HepG2 (cell line): ENCODE data around the gene CYP4F8.

Experiments used
- HBP1 ChIP-seq: IDR thresholded peaks from 2 replicates; pipeline ENCODE4 v1.6.1; 2016; ENCODE audit warnings: low read depth, control low read depth
- HOXA9 ChIP-seq: sonication (generic); formaldehyde crosslinking; IDR thresholded peaks from 2 replicates; pipeline ENCODE4 v1.8.1; 2022; ENCODE audit warnings: missing genetic modification reagents, mild to moderate bottlenecking, moderate library complexity, borderline replicate concordance
- KDM5A ChIP-seq: fragments of 200-600 bp; sonication (generic); IDR thresholded peaks from 2 replicates; pipeline ENCODE4 v1.7.0; 2018; ENCODE audit warnings: antibody characterized with exemption, mild to moderate bottlenecking, low read length, borderline replicate concordance
- KLF11 ChIP-seq: IDR thresholded peaks from 2 replicates; pipeline ENCODE4 v1.6.1; 2016; ENCODE audit warnings: missing compliant biosample characterization
- MYNN ChIP-seq: sonication (generic); formaldehyde crosslinking; IDR thresholded peaks from 2 replicates; pipeline ENCODE4 v1.4.0; 2020; ENCODE audit warnings: mild to moderate bottlenecking, low read depth, missing genetic modification reagents
- NFAT5 ChIP-seq: sonication (generic); formaldehyde crosslinking; IDR thresholded peaks from 2 replicates; pipeline ENCODE4 v1.4.0; 2020; ENCODE audit warnings: missing genetic modification reagents
- POLR2AphosphoS5 ChIP-seq: IDR thresholded peaks from 2 replicates; pipeline ENCODE4 v1.6.1; 2012; ENCODE audit warnings: low read depth, low read length
- ZNF121 ChIP-seq: sonication (generic); formaldehyde crosslinking; IDR thresholded peaks from 2 replicates; pipeline ENCODE4 v1.5.0; 2020; ENCODE audit warnings: mild to moderate bottlenecking, missing genetic modification reagents
- ZNF232 ChIP-seq: sonication (generic); formaldehyde crosslinking; IDR thresholded peaks from 2 replicates; pipeline ENCODE4 v1.4.0; 2020; ENCODE audit warnings: missing genetic modification reagents, borderline replicate concordance
- ZNF333 ChIP-seq: sonication (generic); formaldehyde crosslinking; IDR thresholded peaks from 2 replicates; pipeline ENCODE4 v1.4.0; 2020; ENCODE audit warnings: mild to moderate bottlenecking, missing genetic modification reagents, borderline replicate concordance
- ZSCAN29 ChIP-seq: sonication (generic); formaldehyde crosslinking; conservative IDR thresholded peaks from 2 replicates; pipeline ENCODE4 v1.4.0; 2020; ENCODE audit warnings: mild to moderate bottlenecking, missing genetic modification reagents
- TF ChIP-seq, protein P1 (sequence below): sonication (generic); formaldehyde crosslinking; IDR thresholded peaks from 2 replicates; pipeline ENCODE4 v1.5.0; 2020; ENCODE audit warnings: mild to moderate bottlenecking, missing genetic modification reagents, moderate library complexity
- TF ChIP-seq, protein P2 (sequence below): sonication (generic); formaldehyde crosslinking; conservative IDR thresholded peaks from 2 replicates; pipeline ENCODE4 v1.4.0; 2020; ENCODE audit warnings: missing genetic modification reagents

GRCh38 chr19:15663247-15663646 is 48.2 kb downstream of the CYP4F8 start:
- TF ChIP-seq ZNF121 (CRISPR knock-in tag) = no peak
- no peak for TF ChIP-seq ZNF232 (CRISPR knock-in tag)
- no peak for TF ChIP-seq NFAT5 (CRISPR knock-in tag)
- no peak for TF ChIP-seq ZNF333
- no peak for TF ChIP-seq POLR2AphosphoS5
- no peak for TF ChIP-seq HOXA9 (CRISPR knock-in tag)
- TF ChIP-seq, protein P1, sequence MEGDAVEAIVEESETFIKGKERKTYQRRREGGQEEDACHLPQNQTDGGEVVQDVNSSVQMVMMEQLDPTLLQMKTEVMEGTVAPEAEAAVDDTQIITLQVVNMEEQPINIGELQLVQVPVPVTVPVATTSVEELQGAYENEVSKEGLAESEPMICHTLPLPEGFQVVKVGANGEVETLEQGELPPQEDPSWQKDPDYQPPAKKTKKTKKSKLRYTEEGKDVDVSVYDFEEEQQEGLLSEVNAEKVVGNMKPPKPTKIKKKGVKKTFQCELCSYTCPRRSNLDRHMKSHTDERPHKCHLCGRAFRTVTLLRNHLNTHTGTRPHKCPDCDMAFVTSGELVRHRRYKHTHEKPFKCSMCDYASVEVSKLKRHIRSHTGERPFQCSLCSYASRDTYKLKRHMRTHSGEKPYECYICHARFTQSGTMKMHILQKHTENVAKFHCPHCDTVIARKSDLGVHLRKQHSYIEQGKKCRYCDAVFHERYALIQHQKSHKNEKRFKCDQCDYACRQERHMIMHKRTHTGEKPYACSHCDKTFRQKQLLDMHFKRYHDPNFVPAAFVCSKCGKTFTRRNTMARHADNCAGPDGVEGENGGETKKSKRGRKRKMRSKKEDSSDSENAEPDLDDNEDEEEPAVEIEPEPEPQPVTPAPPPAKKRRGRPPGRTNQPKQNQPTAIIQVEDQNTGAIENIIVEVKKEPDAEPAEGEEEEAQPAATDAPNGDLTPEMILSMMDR = peak; percentile 40
- no peak for TF ChIP-seq ZSCAN29 (CRISPR knock-in tag)
- TF ChIP-seq MYNN (CRISPR knock-in tag) = no peak
- TF ChIP-seq KDM5A = no peak
- no peak for TF ChIP-seq KLF11
- TF ChIP-seq HBP1 = no peak
- TF ChIP-seq, protein P2, sequence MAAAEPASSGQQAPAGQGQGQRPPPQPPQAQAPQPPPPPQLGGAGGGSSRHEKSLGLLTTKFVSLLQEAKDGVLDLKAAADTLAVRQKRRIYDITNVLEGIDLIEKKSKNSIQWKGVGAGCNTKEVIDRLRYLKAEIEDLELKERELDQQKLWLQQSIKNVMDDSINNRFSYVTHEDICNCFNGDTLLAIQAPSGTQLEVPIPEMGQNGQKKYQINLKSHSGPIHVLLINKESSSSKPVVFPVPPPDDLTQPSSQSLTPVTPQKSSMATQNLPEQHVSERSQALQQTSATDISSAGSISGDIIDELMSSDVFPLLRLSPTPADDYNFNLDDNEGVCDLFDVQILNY (CRISPR knock-in tag) = no peak
